Endothelial cell of hepatic sinusoid (primary cell): ENCODE measurements around the gene CLDN22.

ENCODE experiments used
- in situ Hi-C: cut with HindIII; loops from 2 replicates; pipeline ENCODE4 v1.10.0; 2017; ENCODE audit warnings: low sequenced_read_pairs

Gene CLDN22

GRCh38 chr4:183320211-183321059, at the start of gene CLDN22:
Gene CLDN22, minus strand, starts transcription at chr4:183320276. Its CDS starts 58 bp downstream, at chr4:183320218.
- in situ Hi-C loops: loop anchor here (5.0 kb wide), 1 partner anchor 37 kb away; no protein-coding TSS in a partner anchor

GRCh38 chr4:183369073-183369472, 49.0 kb upstream of the CLDN22 start:
- in situ Hi-C loops: no loop called here

GRCh38 chr4:183366206-183366835, 46.2 kb upstream of the CLDN22 start:
- in situ Hi-C loops: no loop called here

GRCh38 chr4:183364025-183364424, 43.9 kb upstream of the CLDN22 start:
- in situ Hi-C loops: no loop called here

- in situ Hi-C loops: no loop called here
These were observed 43.0 kb upstream of the CLDN22 start for GRCh38 chr4:183362916-183363542.

- in situ Hi-C loops: no loop called here
These were observed 42.0 kb upstream of the CLDN22 start for GRCh38 chr4:183362036-183362435.

GRCh38 chr4:183360161-183360919, 40.3 kb upstream of the CLDN22 start:
- in situ Hi-C loops: no loop called here

GRCh38 chr4:183358215-183358755, 38.2 kb upstream of the CLDN22 start:
- in situ Hi-C loops: loop anchor here (5.0 kb wide), 1 partner anchor 36 kb away; the partner anchor contains the start of genes CLDN22 and CLDN24

GRCh38 chr4:183356931-183357675, 37.0 kb upstream of the CLDN22 start:
- in situ Hi-C loops: loop anchor here (5.0 kb wide), 1 partner anchor 35 kb away; the partner anchor contains the start of genes CLDN22 and CLDN24

GRCh38 chr4:183356173-183356830, 36.2 kb upstream of the CLDN22 start:
- in situ Hi-C loops: loop anchor here (5.0 kb wide), 1 partner anchor 34 kb away; the partner anchor contains the start of genes CLDN22 and CLDN24

- in situ Hi-C loops: loop anchor here (5.0 kb wide), 1 partner anchor 33 kb away; the partner anchor contains the start of genes CLDN22 and CLDN24
These were observed 35.3 kb upstream of the CLDN22 start for GRCh38 chr4:183355405-183355804.

- in situ Hi-C loops: no loop called here
These were observed 34.1 kb upstream of the CLDN22 start for GRCh38 chr4:183354219-183354618.

GRCh38 chr4:183353557-183353956, 33.5 kb upstream of the CLDN22 start:
- in situ Hi-C loops: no loop called here

- in situ Hi-C loops: no loop called here
These were observed 32.5 kb upstream of the CLDN22 start for GRCh38 chr4:183352546-183352945.

GRCh38 chr4:183350317-183351071, 30.4 kb upstream of the CLDN22 start:
- in situ Hi-C loops: no loop called here

- in situ Hi-C loops: no loop called here
These were observed 29.6 kb upstream of the CLDN22 start for GRCh38 chr4:183349673-183350072.

GRCh38 chr4:183348706-183349659, 28.9 kb upstream of the CLDN22 start:
- in situ Hi-C loops: no loop called here
